Mononuclear cell (primary cell): ENCODE measurements around the gene NPAS3. TPM values are rescaled to one million over a fixed set of nuclear protein-coding genes. Genes with fewer than 3 reads are reported as not detected.

ENCODE experiments used
- H3K27me3 ChIP-seq: 2 replicates; pipeline ENCODE4 v1.6.0; 2011; ENCODE audit warnings: low read length, control low read depth; ENCODE audit not compliant: insufficient read depth
- H3K4me1 ChIP-seq: 2 replicates; pipeline ENCODE4 v1.5.1; 2011; ENCODE audit warnings: mild to moderate bottlenecking, low read length, control low read depth; ENCODE audit not compliant: insufficient read depth
- H3K4me3 ChIP-seq: 2 replicates; pipeline ENCODE4 v1.5.1; 2011; ENCODE audit warnings: mild to moderate bottlenecking, low read length, moderate library complexity
- H3K9me3 ChIP-seq: 2 replicates; pipeline ENCODE4 v1.5.1; 2011; ENCODE audit warnings: low read depth, mild to moderate bottlenecking, control low read depth, low read length
- total RNA-seq: library from RNA; depleted of rRNA; stranded (reverse); fragments of >200 nt; gene quantifications from one replicate; pipeline ENCODE4 v1.2.3, GENCODE V29; 2012

The NPAS3 gene
- total RNA-seq, 1 donor = not detected

- no peak overlapping the region for H3K4me3 ChIP-seq
- H3K27me3 ChIP-seq = no peaks in the 10 kb centered on the region
- H3K4me1 ChIP-seq = no peaks in the 10 kb centered on the region
- no peaks in the 10 kb centered on the region for H3K9me3 ChIP-seq
Measured at GRCh38 chr14:33347796-33348195, 409.1 kb downstream of the NPAS3 start.

GRCh38 chr14:33348510-33348909 is 409.8 kb downstream of the NPAS3 start:
- H3K9me3 ChIP-seq = no peaks in the 10 kb centered on the region
- H3K4me3 ChIP-seq = no peak overlapping the region
- no peaks in the 10 kb centered on the region for H3K27me3 ChIP-seq
- no peaks in the 10 kb centered on the region for H3K4me1 ChIP-seq

GRCh38 chr14:33349871-33350270 is 411.2 kb downstream of the NPAS3 start:
- Histone ChIP-seq H3K9me3 (no peaks in the 10 kb centered on the region), H3K4me3 (no peak overlapping the region)

GRCh38 chr14:33350366-33350990 is 411.8 kb downstream of the NPAS3 start:
- H3K4me3 ChIP-seq = no peak overlapping the region
- H3K27me3 ChIP-seq = no peaks in the 10 kb centered on the region
- H3K4me1 ChIP-seq = no peaks in the 10 kb centered on the region
- H3K9me3 ChIP-seq = no peaks in the 10 kb centered on the region

More at GRCh38 chr14:33349871-33350270, 411.2 kb downstream of the NPAS3 start:
- Histone ChIP-seq H3K4me1 (no peaks in the 10 kb centered on the region), H3K27me3 (no peaks in the 10 kb centered on the region)

GRCh38 chr14:33352821-33353220 is 414.1 kb downstream of the NPAS3 start:
- no peaks in the 10 kb centered on the region for H3K27me3 ChIP-seq
- no peak overlapping the region for H3K4me3 ChIP-seq
- no peaks in the 10 kb centered on the region for H3K4me1 ChIP-seq
- no peaks in the 10 kb centered on the region for H3K9me3 ChIP-seq

- H3K9me3 ChIP-seq = no peaks in the 10 kb centered on the region
- H3K4me3 ChIP-seq = no peak overlapping the region
- no peaks in the 10 kb centered on the region for H3K27me3 ChIP-seq
- no peaks in the 10 kb centered on the region for H3K4me1 ChIP-seq
Measured at GRCh38 chr14:33356181-33356580, 417.5 kb downstream of the NPAS3 start.

- Histone ChIP-seq H3K9me3 (no peaks in the 10 kb centered on the region), H3K4me3 (no peak overlapping the region), H3K27me3 (no peaks in the 10 kb centered on the region), H3K4me1 (no peaks in the 10 kb centered on the region)
Measured at GRCh38 chr14:33357225-33358010, 418.7 kb downstream of the NPAS3 start.

GRCh38 chr14:33359288-33359881 is 420.7 kb downstream of the NPAS3 start:
- no peaks in the 10 kb centered on the region for H3K4me1 ChIP-seq
- no peaks in the 10 kb centered on the region for H3K9me3 ChIP-seq
- no peaks in the 10 kb centered on the region for H3K27me3 ChIP-seq
- H3K4me3 ChIP-seq = no peak overlapping the region

- Histone ChIP-seq H3K4me3 (no peak overlapping the region), H3K27me3 (no peaks in the 10 kb centered on the region), H3K9me3 (no peaks in the 10 kb centered on the region)
Measured at GRCh38 chr14:33362934-33363333, 424.3 kb downstream of the NPAS3 start.

GRCh38 chr14:33363682-33364081 is 425.0 kb downstream of the NPAS3 start:
- Histone ChIP-seq H3K4me3 (no peak overlapping the region), H3K27me3 (no peaks in the 10 kb centered on the region), H3K9me3 (no peaks in the 10 kb centered on the region), H3K4me1 (no peaks in the 10 kb centered on the region)

More at GRCh38 chr14:33362934-33363333, 424.3 kb downstream of the NPAS3 start:
- no peaks in the 10 kb centered on the region for H3K4me1 ChIP-seq

- Histone ChIP-seq H3K4me1 (no peaks in the 10 kb centered on the region), H3K27me3 (no peaks in the 10 kb centered on the region), H3K9me3 (no peaks in the 10 kb centered on the region), H3K4me3 (no peak overlapping the region)
Measured at GRCh38 chr14:33364466-33364865, 425.8 kb downstream of the NPAS3 start.

GRCh38 chr14:33369041-33369440 is 430.4 kb downstream of the NPAS3 start:
- Histone ChIP-seq H3K27me3 (no peaks in the 10 kb centered on the region), H3K4me3 (no peak overlapping the region)

GRCh38 chr14:33369972-33370371 is 431.3 kb downstream of the NPAS3 start:
- no peaks in the 10 kb centered on the region for H3K4me1 ChIP-seq
- no peak overlapping the region for H3K4me3 ChIP-seq
- H3K9me3 ChIP-seq = no peaks in the 10 kb centered on the region
- H3K27me3 ChIP-seq = no peaks in the 10 kb centered on the region

More at GRCh38 chr14:33369041-33369440, 430.4 kb downstream of the NPAS3 start:
- no peaks in the 10 kb centered on the region for H3K4me1 ChIP-seq
- no peaks in the 10 kb centered on the region for H3K9me3 ChIP-seq

- no peak overlapping the region for H3K4me3 ChIP-seq
- no peaks in the 10 kb centered on the region for H3K9me3 ChIP-seq
- no peaks in the 10 kb centered on the region for H3K27me3 ChIP-seq
- no peaks in the 10 kb centered on the region for H3K4me1 ChIP-seq
Measured at GRCh38 chr14:33370426-33370825, 431.7 kb downstream of the NPAS3 start.

GRCh38 chr14:33375196-33375595 is 436.5 kb downstream of the NPAS3 start:
- H3K9me3 ChIP-seq = no peaks in the 10 kb centered on the region
- no peaks in the 10 kb centered on the region for H3K27me3 ChIP-seq

More at GRCh38 chr14:33375196-33375595, 436.5 kb downstream of the NPAS3 start:
- Histone ChIP-seq H3K4me3 (no peak overlapping the region), H3K4me1 (no peaks in the 10 kb centered on the region)
